Measurements from ENCODE around the gene KLHDC8A.

The KLHDC8A gene

DNA sequence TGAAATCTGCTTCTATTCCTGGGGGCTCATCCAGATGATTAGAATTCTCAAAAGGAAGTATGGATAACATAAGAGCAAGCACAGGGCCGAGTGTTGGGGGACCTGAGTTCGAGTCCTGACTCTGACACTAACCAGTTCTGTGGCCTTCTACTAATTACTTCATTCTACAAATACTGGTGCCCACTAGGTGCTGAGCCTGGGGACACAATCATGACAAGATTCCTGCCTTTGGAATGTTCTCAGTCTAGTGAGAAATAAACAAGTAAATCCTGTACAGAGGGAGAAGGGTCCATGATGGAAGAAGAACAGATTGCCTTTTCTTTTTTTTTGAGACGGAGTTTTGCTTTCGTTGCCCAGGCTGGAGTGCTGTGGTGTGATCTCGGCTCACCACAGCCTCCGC is 32.9 kb downstream of the KLHDC8A start:
- no peak overlapping the region for H3K4me3 Mint-ChIP-seq
- H3K9me3 Mint-ChIP-seq = no peaks in the 10 kb centered on the region
- no peaks in the 10 kb centered on the region for H3K36me3 Mint-ChIP-seq (ENCODE audit: low read depth)
- no peak overlapping the region for H3K27ac Mint-ChIP-seq
- no peak for TF ChIP-seq CTCF (IDR thresholded peaks at IDR 0.05)
- DNase-seq = no peak
- peaks cover 48% of the 10 kb centered on the region for H3K4me1 Mint-ChIP-seq
- H3K27me3 Mint-ChIP-seq (ENCODE audit: low read depth, poor library complexity) = peaks cover 13% of the 10 kb centered on the region

GRCh38 chr1:205321959-205322283 is 34.8 kb downstream of the KLHDC8A start:
- H3K4me1 Mint-ChIP-seq = peaks cover 61% of the 10 kb centered on the region
- DNase-seq = no peak
- H3K4me3 Mint-ChIP-seq = peak overlapping the region; percentile 50
- no peak overlapping the region for H3K27ac Mint-ChIP-seq
- H3K27me3 Mint-ChIP-seq (ENCODE audit: low read depth, poor library complexity) = peaks cover 13% of the 10 kb centered on the region
- TF ChIP-seq CTCF (IDR thresholded peaks at IDR 0.05) = no peak
- no peaks in the 10 kb centered on the region for H3K36me3 Mint-ChIP-seq (ENCODE audit: low read depth)
- no peaks in the 10 kb centered on the region for H3K9me3 Mint-ChIP-seq

DNA sequence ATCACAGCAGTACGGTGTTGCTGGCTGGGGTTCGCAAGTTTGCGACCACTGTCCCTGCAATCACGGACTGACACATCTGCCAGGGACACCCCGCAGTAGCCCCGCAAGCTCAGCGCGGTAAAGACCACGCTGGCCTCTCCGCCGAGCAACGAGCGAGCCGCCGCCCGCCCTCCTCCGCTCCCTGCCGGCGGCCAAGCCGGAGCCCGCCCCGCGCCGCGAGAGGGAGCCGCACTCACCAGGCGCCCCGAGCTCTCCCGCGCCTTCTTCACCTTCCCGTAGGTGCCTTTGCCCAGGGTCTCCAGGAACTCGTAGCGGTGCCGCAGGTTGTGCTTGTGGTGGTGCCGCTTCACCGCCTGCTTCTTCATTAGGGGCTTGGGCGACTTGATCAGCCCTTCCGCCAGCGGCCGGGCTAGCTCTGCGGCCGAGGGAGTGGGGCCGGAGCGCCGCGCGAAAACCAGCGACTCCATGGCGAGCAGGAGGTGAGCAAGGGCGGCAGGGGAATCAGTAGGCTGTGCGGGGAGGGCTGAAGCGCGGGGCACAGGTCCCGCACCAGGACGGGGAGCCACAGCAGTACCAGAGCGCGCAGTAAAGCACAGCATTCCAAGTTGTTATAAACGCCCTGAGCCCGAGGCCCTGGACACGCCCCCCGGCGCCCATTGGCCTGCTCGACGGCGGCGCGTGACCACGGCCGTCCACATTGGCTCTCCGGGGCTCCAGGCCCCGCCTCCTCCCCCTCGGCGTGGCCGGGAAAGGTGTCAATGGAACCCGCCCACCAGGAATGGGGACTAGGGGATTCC is 35.4 kb downstream of the KLHDC8A start, which contains the start of gene NUAK2:
Gene NUAK2 (minus strand): TSS at position 584 of the 797 bp plus-strand sequence. CDS start 117 bp downstream, at position 467.
- Mint-ChIP-seq H3K36me3 (ENCODE audit: low read depth) (no peaks in the 10 kb centered on the region), H3K4me1 (peaks cover 65% of the 10 kb centered on the region), H3K4me3 (peak within 1 kb of the TSS; percentile 99), H3K27ac (peak within 1 kb of the TSS; percentile 72), H3K27me3 (ENCODE audit: low read depth, poor library complexity) (peaks cover 13% of the 10 kb centered on the region), H3K9me3 (no peaks in the 10 kb centered on the region)
- TF ChIP-seq CTCF (IDR thresholded peaks at IDR 0.05) = no peak
- peak; percentile 94 for DNase-seq

- peaks cover 70% of the 10 kb centered on the region for H3K4me1 Mint-ChIP-seq
These were observed 37.4 kb downstream of the KLHDC8A start for GRCh38 chr1:205319081-205320018.

More at GRCh38 chr1:205319081-205320018, 37.4 kb downstream of the KLHDC8A start:
- no peak for TF ChIP-seq CTCF (IDR thresholded peaks at IDR 0.05)
- no peak for DNase-seq
- no peaks in the 10 kb centered on the region for H3K36me3 Mint-ChIP-seq (ENCODE audit: low read depth)
- H3K4me3 Mint-ChIP-seq = peak overlapping the region; percentile 99
- no peaks in the 10 kb centered on the region for H3K9me3 Mint-ChIP-seq
- H3K27ac Mint-ChIP-seq = peak overlapping the region; percentile 76
- H3K27me3 Mint-ChIP-seq (ENCODE audit: low read depth, poor library complexity) = peaks cover 7% of the 10 kb centered on the region

All from nephron progenitor cell (in vitro differentiated cells).